Loucy (cell line): ENCODE results near the gene NUTM2A.
"Not testable (repeated sequence)": the region's sequence is repeated elsewhere in the genome, so short reads cannot be mapped to it uniquely, and the experiment has no call there.

Source experiments
- H2AFZ ChIP-seq: fragments of 200-600 bp; sonication (generic); 2 replicates; pipeline ENCODE4 v1.6.0; 2016; ENCODE audit warnings: antibody characterized with exemption, mild to moderate bottlenecking, low read length, moderate library complexity
- H3F3A ChIP-seq: fragments of 200-600 bp; 2 replicates; pipeline ENCODE4 v1.6.0; 2016; ENCODE audit warnings: antibody characterized with exemption, low read depth, mild to moderate bottlenecking
- H3K27me3 ChIP-seq: fragments of 200-600 bp; sonication (generic); 2 replicates; pipeline ENCODE4 v1.6.1; 2014; ENCODE audit warnings: low read length, mild to moderate bottlenecking; ENCODE audit not compliant: insufficient read depth, poor library complexity, severe bottlenecking
- H3K36me3 ChIP-seq: fragments of 200-600 bp; sonication (generic); 2 replicates; pipeline ENCODE4 v1.6.1; 2016; ENCODE audit warnings: low read length; ENCODE audit not compliant: insufficient read depth
- H3K4me1 ChIP-seq: fragments of 200-600 bp; sonication (generic); 2 replicates; pipeline ENCODE4 v1.5.1; 2014; ENCODE audit warnings: low read length, mild to moderate bottlenecking; ENCODE audit not compliant: insufficient read depth, poor library complexity, severe bottlenecking
- H3K4me2 ChIP-seq: fragments of 200-600 bp; sonication (generic); 2 replicates; pipeline ENCODE4 v1.6.0; 2014; ENCODE audit warnings: antibody characterized with exemption, low read length, low read depth, mild to moderate bottlenecking; ENCODE audit not compliant: poor library complexity, severe bottlenecking
- H3K4me3 ChIP-seq: fragments of 200-600 bp; sonication (generic); 2 replicates; pipeline ENCODE4 v1.5.1; 2014; ENCODE audit warnings: low read length, mild to moderate bottlenecking, mixed read lengths; ENCODE audit not compliant: poor library complexity, severe bottlenecking
- H3K79me2 ChIP-seq: fragments of 200-600 bp; sonication (generic); 2 replicates; pipeline ENCODE4 v1.6.1; 2014; ENCODE audit warnings: low read length; ENCODE audit not compliant: insufficient read depth
- H3K9ac ChIP-seq: fragments of 200-600 bp; sonication (generic); 2 replicates; pipeline ENCODE4 v1.6.0; 2014; ENCODE audit warnings: mild to moderate bottlenecking, low read depth, low read length, moderate library complexity; ENCODE audit not compliant: poor library complexity, severe bottlenecking
- H3K9me2 ChIP-seq: fragments of 200-600 bp; sonication (generic); replicated peaks from 2 replicates; pipeline ENCODE4 v1.6.1; 2016; ENCODE audit warnings: low read depth, low read length, mixed read lengths
- H3K9me3 ChIP-seq: fragments of 200-600 bp; sonication (generic); 2 replicates; pipeline ENCODE4 v1.6.1; 2014; ENCODE audit warnings: mild to moderate bottlenecking, antibody characterized with exemption, low read length, low read depth; ENCODE audit not compliant: insufficient read depth
- H4K20me1 ChIP-seq: fragments of 200-600 bp; sonication (generic); 2 replicates; pipeline ENCODE4 v1.6.0; 2014; ENCODE audit warnings: antibody characterized with exemption, low read length, mild to moderate bottlenecking; ENCODE audit not compliant: insufficient read depth, poor library complexity, severe bottlenecking

NUTM2A gene

DNA sequence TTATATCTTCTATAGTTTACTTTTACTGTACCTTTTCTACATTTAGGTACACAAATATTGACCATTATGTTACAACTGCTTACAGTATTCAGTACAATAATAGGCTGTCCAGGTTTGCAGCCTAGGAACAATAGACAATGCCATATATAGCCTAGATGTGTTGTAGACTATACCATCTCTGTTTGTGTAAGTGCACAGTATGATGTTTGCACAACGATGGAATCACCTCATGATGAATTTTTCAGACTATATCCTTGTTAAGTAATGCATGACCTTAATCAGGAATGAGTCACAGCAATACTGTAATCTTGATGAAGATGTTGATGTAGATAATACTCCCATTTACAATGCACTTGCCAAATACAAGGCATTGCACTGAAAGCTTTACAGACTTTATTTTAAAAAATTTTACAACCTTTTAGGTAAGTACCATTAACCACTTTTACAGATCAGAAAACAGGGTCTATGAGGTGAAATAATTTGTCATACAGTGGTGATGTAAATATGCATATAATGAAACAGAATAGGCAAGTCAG is 23.6 kb downstream of the NUTM2A start:
- H3K9me3 ChIP-seq: not testable (repeated sequence)

DNA sequence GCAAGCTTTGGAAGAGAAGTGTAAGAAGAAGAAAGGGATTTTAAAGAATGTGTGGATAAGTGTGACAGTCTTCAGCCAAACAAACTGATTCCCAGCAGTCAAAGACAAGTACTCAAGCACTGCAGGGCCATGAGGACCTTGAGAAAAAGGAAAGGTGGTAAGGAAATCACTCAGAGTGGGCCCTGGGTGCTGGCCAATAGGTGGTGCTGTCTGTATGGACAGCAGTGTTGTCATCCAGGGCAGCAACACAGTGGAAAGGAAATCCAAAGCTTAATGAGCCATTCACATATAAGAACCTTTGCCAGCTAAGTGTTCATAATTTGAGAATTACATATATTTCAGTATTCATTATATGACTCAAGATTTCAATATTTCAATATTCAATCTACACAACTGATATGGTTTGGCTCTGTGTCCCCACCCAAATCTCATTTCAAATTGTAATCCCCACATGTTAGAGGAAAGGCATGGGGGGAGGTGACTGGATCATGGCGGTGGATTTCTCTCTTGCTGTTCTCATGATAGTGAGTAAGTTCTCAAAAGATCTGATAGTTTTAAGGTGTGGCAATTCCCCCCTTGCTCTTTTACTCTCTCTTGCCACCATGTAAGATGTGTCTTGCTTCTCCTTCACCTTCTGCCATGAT is 55.6 kb downstream of the NUTM2A start:
- H2AFZ ChIP-seq: not testable (repeated sequence)

More for the DNA sequence above, 23.6 kb downstream of the NUTM2A start:
- not testable (repeated sequence) for H3K36me3 ChIP-seq, H3K4me2 ChIP-seq, H3K4me3 ChIP-seq, H2AFZ ChIP-seq, H3K4me1 ChIP-seq, H3K79me2 ChIP-seq, H4K20me1 ChIP-seq, H3F3A ChIP-seq, H3K9ac ChIP-seq, H3K27me3 ChIP-seq, H3K9me2 ChIP-seq

More for the DNA sequence above, 55.6 kb downstream of the NUTM2A start:
- H3F3A ChIP-seq, H3K27me3 ChIP-seq, H3K9ac ChIP-seq, H3K9me2 ChIP-seq, H3K4me1 ChIP-seq, H3K4me3 ChIP-seq, H3K36me3 ChIP-seq, H3K4me2 ChIP-seq, H4K20me1 ChIP-seq, H3K79me2 ChIP-seq, H3K9me3 ChIP-seq: not testable (repeated sequence)
